ENCODE results near the gene PCDHA8.
A peak's percentile ranks its signal among the peaks of the same experiment; 100 is the strongest.
"Not testable (repeated sequence)": the region's sequence is repeated elsewhere in the genome, so short reads cannot be mapped to it uniquely, and the experiment has no call there.

Gene PCDHA8

DNA sequence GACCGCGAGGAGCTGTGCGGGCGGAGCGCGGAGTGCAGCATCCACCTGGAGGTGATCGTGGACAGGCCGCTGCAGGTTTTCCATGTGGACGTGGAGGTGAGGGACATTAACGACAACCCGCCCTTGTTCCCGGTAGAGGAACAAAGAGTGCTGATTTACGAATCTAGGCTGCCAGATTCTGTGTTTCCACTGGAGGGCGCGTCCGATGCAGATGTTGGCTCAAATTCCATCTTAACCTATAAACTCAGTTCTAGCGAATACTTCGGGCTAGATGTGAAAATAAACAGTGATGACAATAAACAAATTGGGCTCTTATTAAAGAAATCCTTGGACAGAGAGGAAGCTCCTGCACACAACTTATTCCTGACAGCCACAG lies 12.6 kb upstream of the PCDHA8 start:
- no peak for DNase-seq

DNA sequence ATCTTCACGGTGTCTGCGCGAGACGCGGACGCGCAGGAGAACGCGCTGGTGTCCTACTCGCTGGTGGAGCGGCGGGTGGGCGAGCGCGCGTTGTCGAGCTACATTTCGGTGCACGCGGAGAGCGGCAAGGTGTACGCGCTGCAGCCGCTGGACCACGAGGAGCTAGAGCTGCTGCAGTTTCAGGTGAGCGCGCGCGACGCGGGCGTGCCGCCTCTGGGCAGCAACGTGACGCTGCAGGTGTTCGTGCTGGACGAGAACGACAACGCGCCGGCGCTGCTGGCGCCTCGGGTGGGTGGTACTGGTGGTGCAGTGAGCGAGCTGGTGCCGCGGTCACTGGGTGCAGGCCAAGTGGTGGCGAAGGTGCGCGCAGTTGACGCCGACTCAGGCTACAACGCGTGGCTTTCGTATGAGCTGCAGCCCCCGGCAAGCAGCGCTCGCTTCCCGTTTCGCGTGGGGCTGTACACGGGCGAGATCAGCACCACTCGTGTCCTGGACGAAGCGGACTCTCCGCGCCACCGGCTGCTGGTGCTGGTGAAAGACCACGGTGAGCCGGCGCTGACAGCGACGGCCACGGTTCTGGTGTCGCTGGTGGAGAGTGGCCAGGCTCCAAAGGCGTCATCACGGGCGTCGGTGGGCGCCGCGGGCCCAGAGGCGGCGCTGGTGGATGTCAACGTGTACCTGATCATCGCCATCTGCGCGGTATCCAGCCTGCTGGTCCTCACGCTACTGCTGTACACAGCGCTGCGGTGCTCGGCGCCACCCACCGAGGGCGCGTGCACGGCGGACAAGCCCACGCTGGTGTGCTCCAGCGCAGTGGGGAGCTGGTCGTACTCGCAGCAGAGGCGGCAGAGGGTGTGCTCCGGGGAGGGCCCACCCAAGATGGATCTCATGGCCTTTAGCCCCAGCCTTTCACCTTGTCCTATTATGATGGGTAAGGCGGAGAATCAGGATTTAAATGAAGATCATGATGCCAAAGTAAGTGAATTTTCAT lies 11.2 kb upstream of the PCDHA8 start:
- not testable (repeated sequence) for DNase-seq

DNA sequence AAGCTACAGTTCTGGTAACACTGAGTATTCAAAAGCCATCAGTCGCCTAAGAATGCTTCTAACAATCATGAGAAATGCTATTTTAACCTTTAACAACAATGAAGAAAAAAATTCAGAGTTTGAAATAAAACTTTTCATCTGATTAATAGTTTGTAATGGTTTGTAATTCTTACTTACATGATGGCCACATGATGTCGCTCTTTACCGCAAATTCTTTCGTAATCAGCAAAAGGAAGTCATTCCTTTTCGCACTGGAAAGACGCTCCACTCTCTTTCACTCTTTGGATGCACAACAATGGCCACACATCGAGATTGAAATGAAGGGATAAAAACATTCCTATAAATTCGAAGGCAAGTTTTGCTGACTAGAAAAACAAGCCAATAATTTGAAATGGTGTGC lies 7.0 kb upstream of the PCDHA8 start, which contains the start of gene PCDHA7:
TSS of gene PCDHA7 (plus strand) at position 277 of the 400 bp plus-strand sequence. CDS start at position 392, 115 bp downstream.
- no peak for DNase-seq

DNA sequence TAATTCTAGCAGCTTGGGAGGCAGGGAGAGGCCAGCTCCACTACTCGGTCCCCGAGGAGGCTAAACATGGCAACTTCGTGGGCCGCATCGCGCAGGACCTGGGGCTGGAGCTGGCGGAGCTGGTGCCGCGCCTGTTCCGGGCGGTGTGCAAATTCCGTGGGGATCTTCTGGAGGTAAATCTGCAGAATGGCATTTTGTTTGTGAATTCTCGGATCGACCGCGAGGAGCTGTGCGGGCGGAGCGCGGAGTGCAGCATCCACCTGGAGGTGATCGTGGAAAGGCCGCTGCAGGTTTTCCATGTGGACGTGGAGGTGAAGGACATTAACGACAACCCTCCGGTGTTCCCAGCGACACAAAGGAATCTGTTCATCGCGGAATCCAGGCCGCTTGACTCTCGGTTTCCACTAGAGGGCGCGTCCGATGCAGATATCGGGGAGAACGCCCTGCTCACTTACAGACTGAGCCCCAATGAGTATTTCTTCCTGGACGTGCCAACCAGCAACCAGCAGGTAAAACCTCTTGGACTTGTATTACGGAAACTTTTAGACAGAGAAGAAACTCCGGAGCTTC lies 6.5 kb upstream of the PCDHA8 start:
- not testable (repeated sequence) for DNase-seq

DNA sequence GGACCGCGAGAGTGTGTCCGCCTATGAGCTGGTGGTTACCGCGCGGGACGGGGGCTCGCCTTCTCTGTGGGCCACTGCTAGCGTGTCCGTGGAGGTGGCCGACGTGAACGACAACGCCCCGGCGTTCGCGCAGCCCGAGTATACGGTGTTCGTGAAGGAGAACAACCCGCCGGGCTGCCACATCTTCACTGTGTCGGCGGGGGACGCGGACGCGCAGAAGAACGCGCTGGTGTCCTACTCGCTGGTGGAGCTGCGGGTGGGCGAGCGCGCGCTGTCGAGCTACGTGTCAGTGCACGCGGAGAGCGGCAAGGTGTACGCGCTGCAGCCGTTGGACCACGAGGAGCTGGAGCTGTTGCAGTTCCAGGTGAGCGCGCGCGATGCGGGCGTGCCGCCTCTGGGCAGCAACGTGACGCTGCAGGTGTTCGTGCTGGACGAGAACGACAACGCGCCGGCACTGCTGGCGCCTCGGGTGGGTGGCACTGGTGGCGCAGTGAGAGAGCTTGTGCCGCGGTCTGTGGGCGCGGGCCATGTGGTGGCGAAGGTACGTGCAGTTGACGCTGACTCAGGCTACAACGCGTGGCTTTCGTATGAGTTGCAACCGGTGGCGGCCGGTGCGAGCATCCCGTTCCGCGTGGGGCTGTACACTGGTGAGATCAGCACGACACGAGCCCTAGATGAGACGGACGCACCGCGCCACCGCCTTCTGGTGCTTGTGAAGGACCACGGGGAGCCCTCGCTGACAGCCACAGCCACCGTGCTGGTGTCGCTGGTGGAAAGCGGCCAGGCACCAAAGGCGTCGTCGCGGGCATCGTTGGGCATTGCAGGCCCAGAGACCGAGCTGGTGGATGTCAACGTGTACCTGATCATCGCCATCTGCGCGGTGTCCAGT lies 5.1 kb upstream of the PCDHA8 start:
- no peak for DNase-seq

DNA sequence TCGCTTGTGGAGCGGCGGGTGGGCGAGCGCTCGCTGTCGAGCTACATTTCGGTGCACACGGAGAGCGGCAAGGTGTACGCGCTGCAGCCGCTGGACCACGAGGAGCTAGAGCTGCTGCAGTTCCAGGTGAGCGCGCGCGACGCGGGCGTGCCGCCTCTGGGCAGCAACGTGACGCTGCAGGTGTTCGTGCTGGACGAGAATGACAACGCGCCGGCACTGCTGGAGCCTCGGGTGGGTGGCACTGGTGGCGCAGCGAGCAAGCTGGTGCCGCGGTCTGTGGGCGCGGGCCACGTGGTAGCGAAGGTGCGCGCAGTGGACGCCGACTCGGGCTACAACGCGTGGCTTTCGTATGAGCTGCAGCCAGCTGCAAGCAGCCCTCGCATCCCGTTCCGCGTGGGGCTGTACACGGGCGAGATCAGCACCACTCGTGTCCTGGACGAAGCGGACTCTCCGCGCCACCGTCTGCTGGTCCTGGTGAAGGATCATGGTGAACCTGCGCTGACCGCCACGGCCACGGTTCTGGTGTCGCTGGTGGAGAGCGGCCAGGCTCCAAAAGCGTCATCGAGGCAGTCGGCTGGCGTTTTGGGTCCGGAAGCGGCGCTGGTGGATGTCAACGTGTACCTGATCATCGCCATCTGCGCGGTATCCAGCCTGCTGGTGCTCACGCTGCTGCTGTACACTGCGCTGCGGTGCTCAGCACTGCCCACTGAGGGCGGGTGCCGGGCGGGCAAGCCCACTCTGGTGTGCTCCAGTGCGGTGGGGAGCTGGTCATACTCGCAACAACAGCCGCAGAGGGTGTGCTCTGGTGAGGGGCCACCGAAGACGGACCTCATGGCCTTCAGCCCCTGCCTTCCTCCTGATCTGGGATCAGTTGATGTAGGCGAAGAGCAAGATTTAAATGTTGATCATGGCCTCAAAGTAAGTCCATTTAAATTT lies 2.1 kb downstream of the PCDHA8 start:
- no peak for DNase-seq

DNA sequence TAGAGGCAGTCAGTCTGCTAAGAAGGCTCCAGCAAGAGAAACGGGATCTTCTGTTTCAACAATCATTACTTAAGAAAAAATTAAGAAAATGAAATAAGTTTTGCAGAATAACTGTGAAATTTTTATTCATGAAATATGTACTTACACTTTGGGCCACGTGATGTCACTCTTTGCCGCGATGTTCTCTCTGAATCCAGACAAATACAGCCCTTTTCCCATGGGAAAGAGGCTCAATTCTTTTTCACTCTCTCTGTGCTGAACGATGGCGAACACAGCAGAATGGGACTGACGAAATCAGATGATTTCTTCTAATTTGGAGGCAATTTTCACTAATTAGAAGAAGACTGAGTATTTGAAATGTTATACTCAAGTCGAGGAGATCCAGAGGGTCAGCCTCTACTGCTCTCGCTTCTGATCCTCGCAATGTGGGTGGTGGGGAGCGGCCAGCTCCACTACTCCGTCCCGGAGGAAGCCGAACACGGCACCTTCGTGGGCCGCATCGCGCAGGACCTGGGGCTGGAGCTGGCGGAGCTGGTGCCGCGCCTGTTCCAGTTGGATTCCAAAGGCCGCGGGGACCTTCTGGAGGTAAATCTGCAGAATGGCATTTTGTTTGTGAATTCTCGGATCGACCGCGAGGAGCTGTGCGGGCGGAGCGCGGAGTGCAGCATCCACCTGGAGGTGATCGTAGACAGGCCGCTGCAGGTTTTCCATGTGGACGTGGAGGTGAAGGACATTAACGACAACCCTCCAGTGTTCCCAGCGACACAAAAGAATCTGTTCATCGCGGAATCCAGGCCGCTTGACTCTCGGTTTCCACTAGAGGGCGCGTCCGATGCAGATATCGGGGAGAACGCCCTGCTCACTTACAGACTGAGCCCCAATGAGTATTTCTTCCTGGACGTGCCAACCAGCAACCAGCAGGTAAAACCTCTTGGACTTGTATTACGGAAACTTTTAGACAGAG lies 7.4 kb downstream of the PCDHA8 start, which contains the start of gene PCDHA9:
TSS of gene PCDHA9 (plus strand) at position 244 of the 964 bp plus-strand sequence. CDS start at position 358, 114 bp downstream.
- not testable (repeated sequence) for DNase-seq

DNA sequence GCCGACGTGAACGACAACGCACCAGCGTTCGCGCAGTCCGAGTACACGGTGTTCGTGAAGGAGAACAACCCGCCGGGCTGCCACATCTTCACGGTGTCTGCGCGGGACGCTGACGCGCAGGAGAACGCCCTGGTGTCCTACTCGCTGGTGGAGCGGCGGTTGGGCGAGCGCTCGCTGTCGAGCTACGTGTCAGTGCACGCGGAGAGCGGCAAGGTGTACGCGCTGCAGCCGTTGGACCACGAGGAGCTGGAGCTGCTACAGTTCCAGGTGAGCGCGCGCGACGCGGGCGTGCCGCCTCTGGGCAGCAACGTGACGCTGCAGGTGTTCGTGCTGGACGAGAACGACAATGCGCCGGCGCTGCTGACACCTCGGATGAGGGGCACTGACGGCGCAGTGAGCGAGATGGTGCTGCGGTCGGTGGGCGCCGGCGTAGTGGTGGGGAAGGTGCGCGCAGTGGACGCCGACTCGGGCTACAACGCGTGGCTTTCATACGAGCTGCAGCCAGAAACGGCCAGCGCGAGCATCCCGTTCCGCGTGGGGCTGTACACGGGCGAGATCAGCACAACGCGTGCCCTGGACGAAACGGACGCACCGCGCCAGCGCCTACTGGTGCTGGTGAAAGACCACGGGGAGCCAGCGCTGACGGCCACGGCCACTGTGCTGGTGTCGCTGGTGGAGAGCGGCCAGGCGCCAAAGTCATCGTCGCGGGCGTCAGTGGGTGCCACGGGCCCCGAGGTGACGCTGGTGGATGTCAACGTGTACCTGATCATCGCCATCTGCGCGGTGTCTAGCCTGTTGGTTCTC lies 9.0 kb downstream of the PCDHA8 start:
- not testable (repeated sequence) for DNase-seq

DNA sequence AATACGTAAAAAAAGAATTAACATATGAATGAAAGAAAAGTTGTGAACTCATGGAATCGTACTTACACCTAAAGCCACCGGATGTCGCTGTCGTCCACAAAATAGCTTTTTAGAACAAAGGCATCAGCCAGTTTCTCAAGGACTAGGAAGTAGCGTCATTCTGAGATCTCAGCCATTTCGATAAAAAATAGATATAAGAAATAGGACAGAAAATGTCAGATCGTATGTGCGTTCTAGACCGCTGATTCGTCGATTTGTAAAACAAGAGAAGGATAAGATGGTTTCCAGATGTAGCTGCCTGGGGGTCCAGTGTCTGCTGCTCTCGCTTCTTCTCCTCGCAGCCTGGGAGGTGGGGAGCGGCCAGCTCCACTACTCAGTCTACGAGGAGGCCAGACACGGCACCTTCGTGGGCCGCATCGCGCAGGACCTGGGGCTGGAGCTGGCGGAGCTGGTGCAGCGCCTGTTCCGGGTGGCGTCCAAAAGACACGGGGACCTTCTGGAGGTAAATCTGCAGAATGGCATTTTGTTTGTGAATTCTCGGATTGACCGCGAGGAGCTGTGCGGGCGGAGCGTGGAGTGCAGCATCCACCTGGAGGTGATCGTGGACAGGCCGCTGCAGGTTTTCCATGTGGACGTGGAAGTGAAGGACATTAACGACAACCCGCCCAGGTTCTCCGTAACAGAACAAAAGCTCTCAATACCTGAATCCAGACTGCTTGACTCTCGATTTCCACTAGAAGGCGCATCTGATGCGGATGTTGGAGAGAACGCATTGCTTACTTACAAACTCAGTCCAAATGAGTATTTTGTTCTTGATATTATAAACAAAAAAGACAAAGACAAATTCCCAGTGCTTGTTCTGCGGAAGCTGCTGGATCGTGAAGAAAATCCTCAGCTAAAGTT lies 15.0 kb downstream of the PCDHA8 start, which contains the start of gene PCDHA10:
TSS of gene PCDHA10 (plus strand) at position 126 of the 903 bp plus-strand sequence. CDS start at position 278, 152 bp downstream.
- DNase-seq = peak; percentile 24

DNA sequence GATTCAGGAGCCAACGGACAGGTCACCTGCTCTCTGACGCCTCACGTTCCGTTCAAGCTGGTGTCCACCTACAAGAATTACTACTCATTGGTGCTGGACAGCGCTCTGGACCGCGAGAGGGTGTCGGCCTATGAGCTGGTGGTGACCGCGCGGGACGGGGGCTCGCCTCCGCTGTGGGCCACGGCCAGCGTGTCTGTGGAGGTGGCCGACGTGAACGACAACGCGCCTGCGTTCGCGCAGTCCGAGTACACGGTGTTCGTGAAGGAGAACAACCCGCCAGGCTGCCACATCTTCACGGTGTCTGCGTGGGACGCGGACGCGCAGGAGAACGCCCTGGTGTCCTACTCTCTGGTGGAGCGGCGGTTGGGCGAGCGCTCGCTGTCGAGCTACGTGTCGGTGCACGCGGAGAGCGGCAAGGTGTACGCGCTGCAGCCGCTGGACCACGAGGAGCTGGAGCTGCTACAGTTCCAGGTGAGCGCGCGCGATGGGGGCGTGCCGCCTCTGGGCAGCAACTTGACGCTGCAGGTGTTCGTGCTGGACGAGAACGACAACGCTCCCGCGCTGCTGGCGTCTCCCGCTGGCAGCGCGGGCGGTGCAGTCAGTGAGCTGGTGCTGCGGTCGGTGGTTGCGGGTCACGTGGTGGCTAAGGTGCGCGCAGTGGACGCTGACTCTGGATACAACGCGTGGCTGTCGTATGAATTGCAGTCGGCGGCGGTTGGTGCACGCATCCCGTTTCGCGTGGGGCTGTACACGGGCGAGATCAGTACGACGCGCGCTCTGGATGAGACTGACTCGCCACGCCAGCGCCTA lies 16.4 kb downstream of the PCDHA8 start:
- DNase-seq = no peak

DNA sequence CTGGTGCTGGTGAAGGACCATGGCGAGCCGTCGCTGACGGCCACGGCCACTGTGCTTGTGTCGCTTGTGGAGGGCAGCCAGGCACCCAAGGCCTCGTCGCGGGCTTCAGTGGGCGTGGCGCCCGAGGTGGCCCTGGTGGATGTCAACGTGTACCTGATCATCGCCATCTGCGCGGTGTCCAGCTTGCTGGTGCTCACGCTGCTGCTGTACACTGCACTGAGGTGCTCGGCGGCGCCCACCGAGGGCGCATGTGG lies 16.9 kb downstream of the PCDHA8 start:
- no peak for DNase-seq

DNA sequence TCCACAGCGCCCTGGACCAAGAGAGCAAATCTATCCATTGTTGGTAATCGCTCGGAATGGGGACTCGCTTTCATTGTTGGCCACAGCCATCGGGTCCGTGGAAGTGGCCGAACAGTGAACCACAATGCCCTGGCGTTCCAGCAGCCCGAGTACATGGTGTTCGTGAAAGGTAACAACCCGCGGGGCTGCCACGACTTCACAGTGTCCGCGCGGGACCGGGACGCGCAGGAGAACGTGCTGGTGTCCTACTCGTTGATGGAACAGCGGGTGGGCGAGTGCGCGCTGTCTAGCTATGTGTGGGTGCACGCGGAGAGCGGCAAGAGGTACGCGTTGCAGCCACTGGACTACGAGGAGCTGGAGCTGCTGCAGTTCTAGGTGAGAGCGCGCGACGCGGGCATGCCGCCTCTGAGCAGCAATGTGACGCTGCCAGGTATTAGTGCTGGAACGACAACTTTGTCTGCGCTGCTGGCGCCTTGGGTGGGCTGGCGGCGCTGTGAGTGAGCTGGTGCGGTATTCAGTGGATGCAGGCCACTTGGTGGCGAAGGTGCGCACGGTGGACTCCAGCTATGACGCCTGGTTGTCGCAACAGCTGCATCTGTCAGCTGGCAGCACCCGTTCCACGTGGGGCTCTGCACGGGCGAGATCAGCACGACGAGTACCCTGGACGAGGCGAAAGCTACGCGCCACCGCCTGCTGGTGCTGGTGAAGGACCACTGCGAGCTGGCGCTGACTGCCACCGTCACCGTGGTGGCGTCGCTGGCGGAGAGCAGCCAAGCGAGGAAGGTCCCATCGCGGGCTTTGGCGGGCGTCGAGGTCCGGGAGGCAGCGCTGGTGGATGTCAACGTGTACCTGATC lies 21.7 kb downstream of the PCDHA8 start:
- DNase-seq = no peak

DNA sequence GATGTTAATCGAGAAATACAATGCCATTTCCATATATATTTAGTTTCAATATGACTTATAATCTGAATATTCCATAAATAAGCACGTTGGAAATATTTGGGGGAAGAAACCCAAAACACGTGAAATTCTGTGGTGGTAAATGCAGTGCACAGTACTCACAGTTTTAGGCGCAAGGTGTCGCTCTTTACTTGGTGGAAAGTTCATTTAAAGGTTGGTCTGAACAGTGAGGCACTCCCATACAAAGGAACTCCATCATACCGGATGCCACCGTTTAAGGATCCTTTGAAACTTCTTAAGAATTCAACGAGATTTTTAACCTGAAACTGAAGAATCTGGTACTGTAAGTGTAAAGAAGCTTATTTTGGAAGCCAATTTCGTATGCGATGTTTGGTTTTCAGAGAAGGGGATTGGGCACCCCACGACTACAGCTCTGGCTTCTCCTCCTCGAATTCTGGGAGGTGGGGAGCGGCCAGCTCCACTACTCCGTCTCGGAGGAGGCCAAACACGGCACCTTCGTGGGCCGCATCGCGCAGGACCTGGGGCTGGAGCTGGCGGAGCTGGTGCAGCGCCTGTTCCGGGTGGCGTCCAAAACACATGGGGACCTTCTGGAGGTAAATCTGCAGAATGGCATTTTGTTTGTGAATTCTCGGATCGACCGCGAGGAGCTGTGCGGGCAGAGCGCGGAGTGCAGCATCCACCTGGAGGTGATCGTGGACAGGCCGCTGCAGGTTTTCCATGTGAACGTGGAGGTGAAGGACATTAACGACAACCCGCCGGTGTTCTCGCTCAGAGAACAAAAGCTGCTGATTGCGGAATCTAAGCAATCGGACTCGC lies 28.0 kb downstream of the PCDHA8 start, which contains the start of gene PCDHA11:
TSS of gene PCDHA11 (plus strand) at position 237 of the 834 bp plus-strand sequence. CDS start at position 384, 147 bp downstream.
- no peak for DNase-seq

DNA sequence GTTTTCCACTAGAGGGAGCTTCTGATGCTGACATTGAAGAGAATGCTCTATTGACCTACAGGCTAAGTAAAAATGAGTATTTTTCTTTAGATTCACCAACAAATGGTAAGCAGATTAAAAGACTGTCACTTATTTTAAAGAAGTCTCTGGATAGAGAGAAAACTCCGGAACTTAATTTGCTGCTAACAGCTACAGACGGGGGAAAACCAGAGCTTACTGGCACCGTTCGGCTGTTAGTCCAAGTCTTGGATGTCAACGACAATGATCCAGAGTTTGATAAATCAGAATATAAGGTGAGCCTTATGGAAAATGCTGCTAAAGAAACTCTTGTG lies 28.5 kb downstream of the PCDHA8 start:
- no peak for DNase-seq

Measured in NCI-H187 treated with DMSO at 0.1 percent for 48 hours (cell line).